Measurements from ENCODE around the gene KLHL35.

GRCh38 chr11:75465701-75466531, 32.9 kb upstream of the KLHL35 start:
- TF ChIP-seq POLR2A (IDR thresholded peaks at IDR 0.05; ENCODE audit: low read length) (no peak), GATA1 (IDR thresholded peaks at IDR 0.05; ENCODE audit: low read depth, low read length) (no peak)
